A673 (cell line): Measurements from ENCODE around the gene SDR9C7.

Source experiments
- CTCF ChIP-seq: fragments of 300-800, 200-600 bp; sonication (generic); conservative IDR thresholded peaks from 2 replicates; pipeline ENCODE4 v1.5.1; 2017; ENCODE audit warnings: low read depth, mild to moderate bottlenecking, antibody characterized with exemption, low read length, moderate library complexity, mixed read lengths
- EZH2 ChIP-seq: fragments of 200-600 bp; sonication (generic); IDR thresholded peaks from 2 replicates; pipeline ENCODE4 v1.6.1; 2017; ENCODE audit warnings: borderline replicate concordance, low read depth, mild to moderate bottlenecking, mixed read lengths, antibody characterized with exemption, low read length; ENCODE audit not compliant: poor library complexity, severe bottlenecking

GRCh38 chr12:56980268-56980667 is 46.1 kb upstream of the SDR9C7 start:
- TF ChIP-seq CTCF (no peak), EZH2 (no peak)
